Measurements from ENCODE around the gene TIMP2.

GRCh38 chr17:78834571-78834970, 90.6 kb downstream of the TIMP2 start:
- TF ChIP-seq CTCF (IDR thresholded peaks at IDR 0.05) = no peak
- TF ChIP-seq POLR2AphosphoS5 (IDR thresholded peaks at IDR 0.05; ENCODE audit: low read depth, low read length) = no peak
- TF ChIP-seq TCF7L2 (IDR thresholded peaks at IDR 0.05; ENCODE audit: low read depth, low read length) = no peak
- no peak for TF ChIP-seq REST (IDR thresholded peaks at IDR 0.05; ENCODE audit: insufficient read depth in 1 of 2, low read depth in 2 of 2, low read length in 1 of 2)
